GM21381 (cell line): ENCODE results near the gene KCNIP4.

ENCODE experiments used
- ATAC-seq: cut with Tn5 transposase; IDR thresholded peaks from one replicate; pipeline ENCODE4 v1.9.1; 2021; ENCODE audit warnings: mild to moderate bottlenecking, moderate library complexity; ENCODE audit not compliant: unreplicated experiment

Gene KCNIP4

GRCh38 chr4:20895988-20896387, 1052.6 kb downstream of the KCNIP4 start:
- no peak for ATAC-seq

GRCh38 chr4:20895208-20895607, 1053.4 kb downstream of the KCNIP4 start:
- ATAC-seq, result no peak

GRCh38 chr4:20890761-20891160, 1057.8 kb downstream of the KCNIP4 start:
- ATAC-seq, result no peak

- no peak for ATAC-seq
Observed at GRCh38 chr4:20889901-20890300, 1058.7 kb downstream of the KCNIP4 start.

GRCh38 chr4:20883677-20884076, 1064.9 kb downstream of the KCNIP4 start:
- no peak for ATAC-seq

GRCh38 chr4:20883231-20883630, 1065.3 kb downstream of the KCNIP4 start:
- ATAC-seq, result no peak

- ATAC-seq, result no peak
Observed at GRCh38 chr4:20882500-20882899, 1066.1 kb downstream of the KCNIP4 start.

- no peak for ATAC-seq
Observed at GRCh38 chr4:20881658-20882057, 1066.9 kb downstream of the KCNIP4 start.

- no peak for ATAC-seq
Observed at GRCh38 chr4:20878806-20879205, 1069.8 kb downstream of the KCNIP4 start.

- no peak for ATAC-seq
Observed at GRCh38 chr4:20870436-20870835, 1078.1 kb downstream of the KCNIP4 start.

- ATAC-seq, result no peak
Observed at GRCh38 chr4:20868108-20868507, 1080.5 kb downstream of the KCNIP4 start.

- no peak for ATAC-seq
Observed at GRCh38 chr4:20860878-20861277, 1087.7 kb downstream of the KCNIP4 start.

GRCh38 chr4:20859097-20859781, 1089.3 kb downstream of the KCNIP4 start:
- ATAC-seq, result no peak

- no peak for ATAC-seq
Observed at GRCh38 chr4:20857081-20857480, 1091.5 kb downstream of the KCNIP4 start.

GRCh38 chr4:20847124-20847747, 1101.3 kb downstream of the KCNIP4 start:
- no peak for ATAC-seq

GRCh38 chr4:20844311-20844710, 1104.3 kb downstream of the KCNIP4 start:
- ATAC-seq, result no peak

GRCh38 chr4:20840648-20841190, 1107.9 kb downstream of the KCNIP4 start:
- ATAC-seq, result no peak

- ATAC-seq, result no peak
Observed at GRCh38 chr4:20839957-20840356, 1108.6 kb downstream of the KCNIP4 start.

GRCh38 chr4:20838476-20838875, 1110.1 kb downstream of the KCNIP4 start:
- no peak for ATAC-seq

GRCh38 chr4:20832826-20833225, 1115.7 kb downstream of the KCNIP4 start:
- no peak for ATAC-seq

GRCh38 chr4:20831746-20832145, 1116.8 kb downstream of the KCNIP4 start:
- no peak for ATAC-seq

- no peak for ATAC-seq
Observed at GRCh38 chr4:20829617-20830357, 1118.8 kb downstream of the KCNIP4 start.
